GM10266 (cell line): Measurements from ENCODE around the gene SH2D1B.
A peak's percentile ranks its signal among the peaks of the same experiment; 100 is the strongest.

Experiments used
- DNase-seq: peaks from one replicate; pipeline ENCODE4 v3.0.0; 2012; ENCODE audit errors: extremely low spot score
- CTCF ChIP-seq: IDR thresholded peaks from 2 replicates; pipeline ENCODE4 v1.5.1; 2012; ENCODE audit warnings: mild to moderate bottlenecking, low read depth; ENCODE audit not compliant: control insufficient read depth, insufficient read depth; ENCODE audit errors: missing control alignments

Gene SH2D1B

GRCh38 chr1:162397039-162397448, 14.9 kb downstream of the SH2D1B start:
- TF ChIP-seq CTCF: no peak
- no peak for DNase-seq

- no peak for DNase-seq
- no peak for TF ChIP-seq CTCF
Observed at GRCh38 chr1:162396201-162396906, 15.6 kb downstream of the SH2D1B start.

- peak; percentile 54 for DNase-seq
- TF ChIP-seq CTCF: peak; percentile 68
Observed at GRCh38 chr1:162391790-162392563, 20.0 kb downstream of the SH2D1B start.

GRCh38 chr1:162390396-162391185, 21.3 kb downstream of the SH2D1B start:
- no peak for DNase-seq
- TF ChIP-seq CTCF: no peak

- TF ChIP-seq CTCF: no peak
Observed at GRCh38 chr1:162389971-162390370, 22.0 kb downstream of the SH2D1B start.

GRCh38 chr1:162389021-162389818, 22.7 kb downstream of the SH2D1B start:
- no peak for DNase-seq
- TF ChIP-seq CTCF: no peak

More at GRCh38 chr1:162389971-162390370, 22.0 kb downstream of the SH2D1B start:
- no peak for DNase-seq
